GM18517 (cell line): ENCODE data around the gene CFAP299.
A peak's percentile ranks its signal among the peaks of the same experiment; 100 is the strongest.
"Not testable (repeated sequence)": the region's sequence is repeated elsewhere in the genome, so short reads cannot be mapped to it uniquely, and the experiment has no call there.

ENCODE experiments used
- ATAC-seq: cut with Tn5 transposase; IDR thresholded peaks from one replicate; pipeline ENCODE4 v1.9.1; 2021; ENCODE audit warnings: mild to moderate bottlenecking, moderate library complexity; ENCODE audit not compliant: unreplicated experiment

Gene CFAP299

GRCh38 chr4:80586716-80587115, 251.2 kb downstream of the CFAP299 start:
- ATAC-seq = no peak

- no peak for ATAC-seq
Measured at GRCh38 chr4:80587871-80588385, 252.4 kb downstream of the CFAP299 start.

DNA sequence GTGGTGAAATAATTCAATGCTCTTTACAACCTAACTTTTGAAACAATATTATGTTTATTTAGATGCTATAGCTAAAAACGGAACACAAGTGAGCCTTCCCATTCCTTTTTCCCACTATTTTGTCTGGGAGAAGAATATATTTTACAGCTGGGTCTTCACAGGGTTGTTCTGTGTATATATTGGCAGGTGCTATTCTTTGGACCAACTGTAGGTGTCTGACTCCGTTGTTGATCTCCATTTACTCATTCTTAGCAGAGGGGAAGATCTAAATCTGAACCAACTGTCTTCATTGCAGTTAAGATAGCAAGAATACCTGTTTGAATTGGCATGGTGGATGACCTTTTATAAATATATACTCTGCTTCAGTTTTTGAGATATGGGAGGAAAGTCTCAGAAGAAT, 257.4 kb downstream of the CFAP299 start:
- ATAC-seq = peak; percentile 66

DNA sequence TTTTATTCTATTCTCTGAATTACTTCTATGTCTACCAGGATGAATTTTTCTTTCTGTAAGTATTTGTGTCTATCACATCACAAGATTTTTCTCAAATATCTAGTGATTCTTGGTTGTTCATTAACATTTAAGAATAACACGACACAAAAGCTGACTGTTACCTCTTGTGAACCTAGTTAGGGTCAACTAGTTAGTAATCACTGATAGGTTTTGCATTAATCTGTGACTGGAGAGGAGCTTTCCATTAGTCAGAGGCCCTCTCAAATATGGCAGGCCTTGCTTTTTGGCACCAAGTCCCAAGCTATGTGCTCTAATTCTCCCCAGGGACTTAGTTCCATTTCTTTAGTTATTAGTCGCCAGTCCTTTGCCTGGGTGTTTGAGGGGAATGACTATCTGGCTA, 259.2 kb downstream of the CFAP299 start:
- no peak for ATAC-seq

DNA sequence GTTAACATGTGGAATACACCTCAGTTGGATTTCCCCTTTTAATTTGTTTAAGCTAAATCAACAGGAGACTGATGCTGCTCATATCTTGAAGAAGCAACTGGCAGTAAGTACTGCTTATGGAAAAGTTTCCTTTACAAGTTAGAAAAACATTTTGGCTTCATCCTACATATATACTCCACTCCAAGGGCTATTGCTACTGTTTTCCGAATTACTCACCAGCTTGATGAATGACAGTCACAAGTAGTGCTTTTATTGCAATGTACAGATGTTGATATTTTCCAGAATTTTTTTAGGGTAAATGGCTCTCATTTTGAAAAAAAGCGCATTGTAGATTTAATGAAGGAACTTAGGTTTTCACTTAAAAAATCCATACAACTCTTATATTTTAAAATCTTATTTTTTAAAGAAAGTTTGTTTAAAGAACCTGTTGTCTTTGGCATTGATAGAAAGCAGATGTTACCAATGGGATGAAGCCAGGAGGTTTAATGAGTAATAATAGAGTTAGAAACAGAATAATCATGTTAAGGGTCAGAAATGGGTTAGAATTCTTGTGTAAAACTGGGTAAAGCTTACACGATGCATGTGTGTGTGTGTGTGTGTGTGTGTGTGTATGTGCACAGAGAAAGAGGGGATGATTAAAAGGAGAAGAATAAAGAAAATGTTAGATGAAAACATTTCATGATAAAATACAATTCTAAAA, 272.9 kb downstream of the CFAP299 start:
- no peak for ATAC-seq

DNA sequence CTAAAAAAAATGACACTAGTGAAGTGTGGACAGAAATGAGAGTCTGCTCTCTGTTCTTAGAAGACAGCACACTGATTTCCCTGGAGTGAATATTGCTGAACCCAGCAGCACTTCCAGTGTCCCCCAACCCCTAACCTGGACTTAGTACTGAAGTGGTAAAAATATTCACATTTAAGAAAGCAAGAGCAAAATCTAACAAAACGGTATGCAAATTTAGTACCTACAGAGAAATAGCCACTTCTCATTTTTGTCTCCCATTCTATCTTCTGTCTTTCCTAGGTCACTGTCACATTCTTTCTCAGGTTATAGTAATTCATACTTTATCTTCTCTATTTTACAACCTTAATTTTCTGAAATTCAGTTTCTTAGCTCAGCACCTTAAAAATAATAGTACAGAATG, 274.7 kb downstream of the CFAP299 start:
- no peak for ATAC-seq

DNA sequence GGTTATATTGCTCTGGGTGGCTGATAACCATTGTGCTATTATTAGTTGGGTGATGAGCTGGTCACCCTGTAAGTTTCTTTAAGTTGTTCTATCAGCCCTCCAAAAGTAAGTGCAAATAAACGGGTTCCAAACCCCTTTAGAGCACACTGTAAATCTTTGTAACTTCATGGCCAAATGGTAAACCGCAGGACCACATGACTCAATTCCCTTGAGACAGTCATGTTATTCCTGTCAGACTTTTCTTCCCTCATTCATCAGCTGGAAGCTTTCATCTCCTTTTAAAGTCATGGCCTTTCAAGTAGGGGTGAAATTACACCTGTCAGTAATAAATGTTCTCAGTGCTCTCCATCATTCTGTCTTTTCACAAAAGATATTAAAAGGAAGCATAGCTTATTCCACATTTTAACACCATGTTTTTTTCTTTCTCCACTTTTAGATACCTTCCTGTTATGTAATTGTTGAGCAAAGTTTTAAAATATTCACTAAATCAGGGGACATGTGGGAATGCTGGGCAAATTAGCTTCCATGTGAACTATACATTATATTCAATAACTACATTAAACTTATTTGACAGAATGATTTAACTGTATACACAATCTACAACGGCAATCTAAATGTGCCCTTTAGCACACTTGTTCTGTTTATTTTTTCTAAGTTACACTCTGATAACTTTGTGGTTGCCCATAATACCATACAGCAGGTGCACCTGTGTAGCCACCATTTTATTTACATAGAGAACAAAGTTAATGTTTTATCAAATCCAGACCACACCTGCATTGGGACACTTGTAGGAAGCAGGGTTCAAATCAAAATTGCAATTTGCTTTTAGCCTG, 275.5 kb downstream of the CFAP299 start:
- ATAC-seq = peak; percentile 80

DNA sequence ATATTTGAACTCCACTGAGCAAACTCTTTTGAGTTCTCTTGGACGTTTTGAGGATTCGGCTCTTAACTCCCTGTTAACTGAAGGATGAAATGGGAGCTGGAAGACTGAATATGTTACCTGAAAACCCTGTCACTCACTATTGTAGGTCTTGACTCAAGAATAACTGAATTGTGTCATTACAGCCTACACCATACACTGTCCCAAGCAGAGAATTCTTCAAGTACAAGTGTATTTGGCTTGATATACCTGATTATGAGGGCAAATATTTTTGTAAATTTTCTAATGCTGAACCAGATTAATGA, 276.1 kb downstream of the CFAP299 start:
- ATAC-seq = no peak

DNA sequence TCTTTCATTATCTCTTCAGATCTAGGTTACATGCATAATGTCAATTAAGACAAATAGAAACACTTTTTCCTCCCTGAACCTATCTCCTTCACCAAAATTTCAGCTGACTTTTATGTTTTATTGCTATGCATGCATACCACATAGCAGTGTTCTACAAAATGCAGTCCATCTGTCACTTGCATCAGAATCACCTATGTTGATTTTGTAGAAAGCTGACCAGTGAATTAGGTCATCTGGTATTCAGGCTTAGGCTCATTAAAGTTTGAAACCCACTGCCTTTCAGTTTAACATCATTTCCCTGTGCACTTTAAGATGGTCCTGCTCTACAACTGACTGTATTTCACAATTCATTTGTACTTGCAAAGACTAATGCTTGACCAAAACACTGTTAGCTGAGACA, 277.9 kb downstream of the CFAP299 start:
- no peak for ATAC-seq

- ATAC-seq = no peak
Measured at GRCh38 chr4:80614319-80614718, 278.8 kb downstream of the CFAP299 start.

DNA sequence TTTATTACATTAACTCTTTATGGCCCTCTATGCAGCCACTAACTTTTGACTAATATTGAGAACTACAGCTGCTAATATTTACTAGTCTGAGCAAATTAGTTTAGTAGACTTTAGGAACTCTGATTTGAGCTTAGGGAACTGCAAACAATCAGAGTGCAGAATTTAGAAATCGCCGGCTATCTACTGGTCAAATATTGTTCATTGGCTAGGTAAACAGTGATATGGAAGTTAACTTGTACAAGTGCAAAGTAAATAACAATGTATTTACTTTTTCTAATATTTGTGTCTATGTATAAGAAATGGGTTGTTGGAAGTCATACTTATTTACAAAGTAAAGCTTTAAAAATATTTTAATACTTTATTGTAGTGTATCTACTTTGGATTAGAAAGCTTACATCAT, 279.6 kb downstream of the CFAP299 start:
- no peak for ATAC-seq

- no peak for ATAC-seq
Measured at GRCh38 chr4:80619070-80619674, 283.6 kb downstream of the CFAP299 start.

GRCh38 chr4:80631861-80632260, 296.3 kb downstream of the CFAP299 start:
- ATAC-seq = no peak

DNA sequence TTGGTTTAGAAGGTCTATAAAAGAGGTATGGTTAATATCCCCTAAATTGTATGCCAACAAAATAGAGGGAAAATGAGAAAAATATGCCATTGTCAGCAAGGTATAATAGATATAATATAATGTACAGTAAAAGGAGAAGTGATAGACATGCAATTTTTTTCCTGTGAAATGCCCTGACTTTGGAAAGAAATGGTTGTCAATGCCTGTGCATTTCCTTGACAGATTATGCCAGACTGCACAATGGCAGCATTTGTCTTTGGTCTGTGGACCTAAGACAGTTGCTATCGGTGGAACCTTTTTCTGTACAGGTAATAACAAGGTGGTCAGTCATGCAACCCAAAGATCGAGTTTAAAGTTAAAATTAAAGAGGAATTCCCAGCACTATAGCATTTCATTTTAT, 301.7 kb downstream of the CFAP299 start:
- ATAC-seq = no peak

DNA sequence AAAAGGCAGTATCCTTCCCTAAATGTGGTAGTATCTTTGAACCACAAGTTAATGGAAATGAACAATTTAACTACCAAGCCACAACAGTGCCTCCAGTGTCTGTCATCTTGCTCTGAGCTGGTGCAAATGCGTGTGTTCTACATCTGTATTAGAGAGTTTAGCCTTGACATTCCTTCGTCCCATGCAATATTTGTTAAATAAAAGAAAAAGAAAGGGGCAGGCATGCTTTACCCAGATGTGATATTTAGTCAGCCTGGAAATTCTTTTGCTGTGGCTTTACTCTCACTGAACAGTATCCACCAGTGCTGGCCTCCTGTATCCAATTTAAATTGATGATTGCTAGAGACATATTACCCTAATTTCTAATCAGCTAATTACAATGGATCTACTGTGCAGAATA, 310.5 kb downstream of the CFAP299 start:
- ATAC-seq = no peak

GRCh38 chr4:80655662-80656061, 320.1 kb downstream of the CFAP299 start:
- no peak for ATAC-seq

- ATAC-seq = not testable (repeated sequence)
Measured at GRCh38 chr4:80670118-80670517, 334.6 kb downstream of the CFAP299 start.

GRCh38 chr4:80678413-80678812, 342.9 kb downstream of the CFAP299 start:
- no peak for ATAC-seq

DNA sequence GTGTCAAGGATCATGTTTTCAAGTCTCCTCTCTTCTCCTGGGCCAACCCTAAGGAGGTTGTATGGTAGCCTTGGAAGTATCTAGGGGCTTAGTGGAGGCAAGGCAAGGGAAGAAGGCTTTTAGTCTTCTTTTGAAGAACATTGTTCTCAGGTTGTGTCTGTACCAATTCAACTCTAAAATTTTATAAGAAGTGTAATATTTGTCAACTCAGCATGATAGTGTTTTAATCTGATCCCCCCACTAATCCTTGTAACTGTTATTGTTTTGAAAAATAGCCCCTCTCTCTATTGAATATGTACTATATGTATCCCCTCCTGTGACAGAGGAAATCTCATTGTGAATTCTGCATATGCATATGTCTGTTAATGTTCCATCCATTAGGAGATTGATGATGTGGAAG, 345.4 kb downstream of the CFAP299 start:
- ATAC-seq = no peak

- ATAC-seq = no peak
Measured at GRCh38 chr4:80685214-80685613, 349.7 kb downstream of the CFAP299 start.

DNA sequence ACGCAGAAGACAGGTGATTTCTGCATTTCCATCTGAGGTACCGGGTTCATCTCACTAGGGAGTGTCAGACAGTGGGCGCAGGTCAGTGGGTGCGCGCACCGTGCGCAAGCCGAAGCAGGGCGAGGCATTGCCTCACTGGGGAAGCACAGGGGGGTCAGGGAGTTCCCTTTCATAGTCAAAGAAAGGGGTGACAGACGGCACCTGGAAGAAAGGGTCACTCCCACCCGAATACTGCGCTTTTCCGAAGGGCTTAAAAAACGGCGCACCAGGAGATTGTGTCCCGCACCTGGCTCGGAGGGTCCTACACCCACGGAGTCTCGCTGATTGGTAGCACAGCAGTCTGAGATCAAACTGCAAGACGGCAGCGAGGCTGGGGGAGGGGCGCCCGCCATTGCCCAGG, 352.2 kb downstream of the CFAP299 start:
- ATAC-seq = not testable (repeated sequence)

DNA sequence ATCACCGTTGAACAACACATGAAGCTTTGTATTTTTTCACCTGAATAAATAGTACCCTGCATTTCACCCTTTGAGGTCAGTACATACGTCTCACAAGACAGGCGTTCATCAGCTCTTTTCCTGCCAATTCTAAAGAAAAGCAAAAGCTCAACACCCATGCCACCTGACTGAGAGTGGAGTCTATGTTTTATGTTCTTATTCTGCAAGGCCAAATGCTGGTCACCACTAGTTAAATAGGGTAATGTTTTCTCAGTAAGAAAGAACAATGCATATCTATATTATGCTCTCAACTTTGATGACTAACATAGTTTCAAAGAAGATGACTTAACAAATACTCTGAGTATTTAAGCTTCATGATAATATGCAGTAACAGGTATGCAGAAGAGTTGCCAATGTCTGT, 358.6 kb downstream of the CFAP299 start:
- no peak for ATAC-seq
